VCaP (cell line): ENCODE results near the gene KHDRBS1.
"Not testable (repeated sequence)": the region's sequence is repeated elsewhere in the genome, so short reads cannot be mapped to it uniquely, and the experiment has no call there.

ENCODE experiments used
- H3K27ac ChIP-seq: fragments of 450-650 bp; 2 replicates; pipeline ENCODE4 v1.5.1; 2017
- TF ChIP-seq, protein P1 (sequence below): fragments of 450-650 bp; conservative IDR thresholded peaks from 2 replicates; pipeline ENCODE4 v1.5.1; 2017; ENCODE audit warnings: mild to moderate bottlenecking, moderate library complexity

The KHDRBS1 gene

DNA sequence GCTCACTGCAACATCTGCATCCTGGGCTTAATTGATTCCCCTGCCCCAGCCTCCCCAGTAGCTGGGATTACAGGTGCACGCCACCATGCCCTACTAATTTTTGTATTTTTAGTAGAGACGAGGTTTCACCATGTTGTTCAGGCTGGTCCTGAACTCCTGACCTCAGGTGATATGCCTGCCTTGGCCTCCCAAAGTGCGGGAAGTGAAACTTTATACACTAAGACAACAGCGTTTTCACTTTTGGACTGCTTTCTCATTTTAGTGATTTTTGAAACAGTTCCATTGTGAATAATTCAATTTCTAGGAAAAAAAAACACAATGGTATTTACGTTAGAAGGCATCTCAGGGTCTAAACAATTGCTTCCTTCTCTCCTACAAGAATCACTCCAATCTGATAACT, 11.8 kb upstream of the KHDRBS1 start:
- H3K27ac ChIP-seq = no peak overlapping the region
- TF ChIP-seq, protein P1, sequence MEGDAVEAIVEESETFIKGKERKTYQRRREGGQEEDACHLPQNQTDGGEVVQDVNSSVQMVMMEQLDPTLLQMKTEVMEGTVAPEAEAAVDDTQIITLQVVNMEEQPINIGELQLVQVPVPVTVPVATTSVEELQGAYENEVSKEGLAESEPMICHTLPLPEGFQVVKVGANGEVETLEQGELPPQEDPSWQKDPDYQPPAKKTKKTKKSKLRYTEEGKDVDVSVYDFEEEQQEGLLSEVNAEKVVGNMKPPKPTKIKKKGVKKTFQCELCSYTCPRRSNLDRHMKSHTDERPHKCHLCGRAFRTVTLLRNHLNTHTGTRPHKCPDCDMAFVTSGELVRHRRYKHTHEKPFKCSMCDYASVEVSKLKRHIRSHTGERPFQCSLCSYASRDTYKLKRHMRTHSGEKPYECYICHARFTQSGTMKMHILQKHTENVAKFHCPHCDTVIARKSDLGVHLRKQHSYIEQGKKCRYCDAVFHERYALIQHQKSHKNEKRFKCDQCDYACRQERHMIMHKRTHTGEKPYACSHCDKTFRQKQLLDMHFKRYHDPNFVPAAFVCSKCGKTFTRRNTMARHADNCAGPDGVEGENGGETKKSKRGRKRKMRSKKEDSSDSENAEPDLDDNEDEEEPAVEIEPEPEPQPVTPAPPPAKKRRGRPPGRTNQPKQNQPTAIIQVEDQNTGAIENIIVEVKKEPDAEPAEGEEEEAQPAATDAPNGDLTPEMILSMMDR = no peak

DNA sequence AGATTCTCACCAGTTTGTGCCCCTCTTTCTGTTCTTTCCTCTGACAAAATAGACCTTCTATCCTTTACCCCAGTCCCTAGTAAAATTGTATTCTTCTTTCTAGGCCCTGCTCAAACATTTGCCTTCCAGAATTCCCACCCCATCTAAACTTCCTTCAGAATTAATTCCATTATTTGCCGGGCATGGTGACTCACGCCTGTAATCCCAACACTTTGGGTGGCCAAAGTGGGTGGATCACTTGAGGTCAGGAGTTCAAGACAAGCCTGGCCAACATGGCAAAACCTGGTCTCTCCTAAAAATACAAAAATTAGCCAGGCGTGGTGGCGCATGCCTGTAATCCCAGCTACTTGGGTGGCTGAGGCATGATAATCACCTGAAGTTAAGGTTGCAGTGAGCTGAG, 11.4 kb upstream of the KHDRBS1 start:
- not testable (repeated sequence) for H3K27ac ChIP-seq

DNA sequence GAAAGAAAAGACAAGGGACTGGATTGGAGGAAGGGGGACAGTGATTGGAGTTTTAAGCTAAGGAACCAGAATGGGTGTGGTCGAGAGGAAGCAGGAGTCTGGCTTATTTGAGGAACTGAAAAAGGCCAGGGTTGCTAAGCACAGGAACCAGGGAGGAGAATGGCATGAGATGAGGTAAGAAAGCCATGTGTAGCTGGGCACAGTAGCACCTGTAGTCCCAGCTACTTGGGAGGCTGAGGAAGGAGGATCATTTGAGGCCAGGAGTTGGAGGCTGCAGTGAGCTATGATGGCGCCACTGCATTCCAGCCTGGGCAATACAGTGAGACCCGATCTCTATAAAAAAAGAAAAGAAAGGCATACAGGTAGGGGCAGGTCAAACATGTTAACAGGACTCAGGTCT, 8.1 kb upstream of the KHDRBS1 start:
- H3K27ac ChIP-seq = no peak overlapping the region
- TF ChIP-seq, protein P1 = no peak

DNA sequence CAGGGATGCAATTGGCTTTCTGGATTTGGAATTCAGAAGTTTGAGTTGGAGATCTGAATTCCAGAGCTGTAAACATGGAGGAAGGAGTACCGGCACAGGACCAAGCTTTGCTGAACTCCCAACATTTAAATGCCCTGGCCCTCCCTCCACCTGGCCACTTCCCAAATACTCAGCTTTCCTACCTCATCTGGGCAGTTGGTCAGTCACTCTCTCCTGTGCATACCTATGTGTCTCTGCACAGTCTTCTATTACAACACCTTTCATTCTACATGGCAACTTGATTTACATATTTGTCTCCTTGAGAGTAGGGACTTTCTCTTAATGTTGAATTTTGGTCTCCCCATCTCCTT, 6.1 kb upstream of the KHDRBS1 start:
- no peak overlapping the region for H3K27ac ChIP-seq
- TF ChIP-seq, protein P1 = no peak

DNA sequence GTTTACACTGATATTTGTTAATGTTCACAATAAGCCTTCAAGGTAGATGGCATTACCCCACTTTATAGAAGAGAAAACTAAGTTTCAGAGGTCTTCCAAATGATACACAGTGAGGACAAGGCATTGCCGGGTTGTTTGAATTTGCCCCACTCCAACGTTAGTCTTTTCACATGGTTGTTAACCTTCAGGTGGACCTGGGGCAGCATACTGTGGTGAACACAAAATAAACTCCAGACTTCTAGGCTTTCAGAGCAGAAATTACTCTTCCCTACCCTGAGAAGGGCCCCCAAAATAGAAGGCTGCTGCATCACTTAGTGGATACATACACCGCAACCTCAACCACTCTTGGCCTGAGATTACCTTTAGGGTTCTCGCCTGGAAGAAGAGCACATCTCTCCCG, 3.4 kb upstream of the KHDRBS1 start:
- H3K27ac ChIP-seq = no peak overlapping the region
- TF ChIP-seq, protein P1 = no peak

DNA sequence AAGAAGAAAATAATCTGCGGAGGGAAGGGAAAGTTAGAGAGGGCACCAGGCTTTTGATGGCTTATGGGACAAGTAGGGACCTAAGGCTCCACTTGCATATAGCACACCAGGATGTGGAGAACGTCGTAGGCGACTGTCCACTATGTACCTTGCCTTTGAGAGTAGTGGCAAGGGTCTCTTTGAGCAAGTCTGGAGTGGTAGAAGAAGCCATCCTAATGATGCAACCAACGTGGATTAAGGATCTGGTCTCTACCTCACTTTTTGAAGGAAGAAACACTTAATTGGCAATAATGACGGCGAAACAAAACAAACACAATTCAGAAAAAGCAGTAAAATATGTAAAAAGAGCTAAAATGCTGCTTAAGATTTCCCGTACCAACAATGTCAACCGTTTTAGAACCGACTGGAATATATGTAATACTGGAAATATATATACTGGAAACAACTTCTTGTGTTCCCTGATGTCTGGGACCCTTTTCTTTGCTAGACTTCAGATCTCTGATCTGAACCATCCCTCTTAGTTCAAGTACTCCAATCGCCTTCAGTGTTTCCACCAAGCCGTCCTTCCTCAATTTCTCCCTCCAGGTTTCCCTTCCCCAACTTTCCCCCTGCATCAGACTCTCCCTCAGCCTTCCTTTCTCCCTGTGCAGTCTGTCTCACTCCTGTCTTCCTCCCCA, 821 bp upstream of the KHDRBS1 start:
- TF ChIP-seq, protein P1 = no peak
- H3K27ac ChIP-seq = peak overlapping the region; percentile 98

DNA sequence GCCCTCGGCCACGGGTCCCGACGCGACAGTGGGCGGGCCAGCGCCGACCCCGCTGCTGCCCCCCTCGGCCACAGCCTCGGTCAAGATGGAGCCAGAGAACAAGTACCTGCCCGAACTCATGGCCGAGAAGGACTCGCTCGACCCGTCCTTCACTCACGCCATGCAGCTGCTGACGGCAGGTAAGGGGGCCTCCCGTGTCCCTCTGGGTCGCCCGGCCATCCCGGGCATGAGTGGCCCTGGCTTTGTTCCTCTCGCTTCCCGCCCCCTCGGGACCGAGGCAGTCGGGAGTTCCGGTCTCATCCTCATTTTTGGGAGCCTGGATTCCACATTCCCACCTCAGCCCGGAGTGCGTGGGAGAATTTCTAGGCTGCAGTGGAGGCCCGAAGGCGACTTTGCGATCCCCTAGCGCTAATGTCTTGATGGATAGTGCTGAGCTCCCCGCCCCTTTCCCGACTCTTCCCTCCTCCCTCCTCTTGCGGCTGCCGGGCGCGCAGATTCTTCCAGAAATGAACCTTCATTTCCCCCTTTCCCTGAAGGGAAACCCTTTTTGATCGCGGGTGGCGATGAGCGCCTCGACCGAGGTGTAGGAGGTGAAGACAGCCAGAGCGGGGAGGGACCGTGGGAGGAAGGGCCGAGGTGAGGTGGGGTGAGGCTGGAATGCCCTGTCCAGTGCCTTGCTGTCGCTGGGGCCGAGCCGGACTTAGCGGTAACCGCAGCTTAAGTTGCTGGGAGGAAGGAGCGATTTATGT, 705 bp downstream of the KHDRBS1 start:
- H3K27ac ChIP-seq = peak overlapping the region; percentile 98
- TF ChIP-seq, protein P1 = no peak

DNA sequence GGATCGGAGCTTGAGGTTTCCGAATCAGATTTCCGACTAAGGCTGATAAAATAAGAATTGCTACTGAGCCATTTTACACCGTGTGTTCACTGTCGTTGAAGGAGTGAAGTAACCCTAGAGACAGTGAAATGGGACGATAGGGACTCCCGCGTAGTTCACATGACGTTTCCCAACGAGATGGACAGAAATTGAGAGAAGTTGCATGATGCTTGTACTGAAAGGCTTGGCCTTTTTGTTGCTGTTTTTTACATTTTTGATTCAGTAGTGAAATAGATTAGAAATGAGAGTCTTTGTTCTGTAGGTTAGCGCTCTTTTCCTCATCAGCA, 1.2 kb downstream of the KHDRBS1 start:
- TF ChIP-seq, protein P1 = no peak
- peak overlapping the region; percentile 98 for H3K27ac ChIP-seq
